Activated CD4-positive, alpha-beta memory T cell treated with anti-CD3 and anti-CD28 coated beads, Interleukin-2, amount 10 ng/mL, durations not matched to agents 7 days and 5 days (primary cell): Measurements from ENCODE around the gene PLD1. TPM values are rescaled to one million over a fixed set of nuclear protein-coding genes. Genes with fewer than 3 reads are reported as not detected.
"Not testable (repeated sequence)": the region's sequence is repeated elsewhere in the genome, so short reads cannot be mapped to it uniquely, and the experiment has no call there.

ENCODE experiments used
- CTCF ChIA-PET: fragments of 350-600 bp; sonication (Branson Sonifier 250); formaldehyde crosslinking; loops from one replicate; lab custom pipeline; 2021; ENCODE audit warnings: antibody characterized with exemption, inconsistent platforms; lab: Charles Lee
- POLR2A ChIA-PET: fragments of 350-600 bp; sonication (Branson Sonifier 250); formaldehyde crosslinking; loops from one replicate; lab custom pipeline; 2021; ENCODE audit warnings: antibody characterized with exemption; lab: Charles Lee
- DNase-seq: peaks from one replicate; pipeline ENCODE4 v3.0.0-alpha.2; 2020
- H3K27ac Mint-ChIP-seq: one replicate; pipeline ENCODE4 v1.8.0; 2021; ENCODE audit warnings: mild to moderate bottlenecking, mixed read lengths
- H3K27me3 Mint-ChIP-seq: one replicate; pipeline ENCODE4 v1.8.0; 2021; ENCODE audit warnings: mixed read lengths
- H3K36me3 Mint-ChIP-seq: one replicate; pipeline ENCODE4 v1.8.0; 2021; ENCODE audit warnings: low read depth, mixed read lengths
- H3K4me1 Mint-ChIP-seq: one replicate; pipeline ENCODE4 v1.8.0; 2021; ENCODE audit warnings: mixed read lengths
- H3K4me3 Mint-ChIP-seq: one replicate; pipeline ENCODE4 v1.8.0; 2021; ENCODE audit warnings: mild to moderate bottlenecking, mixed read lengths
- H3K9me3 Mint-ChIP-seq: one replicate; pipeline ENCODE4 v1.8.0; 2021; ENCODE audit warnings: mixed read lengths
- total RNA-seq, 2 experiments: library from RNA; stranded (reverse); gene quantifications; one replicate each; pipeline ENCODE4 v1.2.3, GENCODE V29; 2021

Gene PLD1
- total RNA-seq, 2 experiments from 2014 or later = 3.1 to 4.1 TPM

GRCh38 chr3:171563298-171563697 lies 247.0 kb downstream of the PLD1 start:
- Mint-ChIP-seq H3K27me3 (no peaks in the 10 kb centered on the region), H3K36me3 (peaks cover 11% of the 10 kb centered on the region), H3K4me3 (no peak overlapping the region), H3K9me3 (peaks cover 4% of the 10 kb centered on the region), H3K4me1 (peaks cover 45% of the 10 kb centered on the region), H3K27ac (peak overlapping the region; percentile 16)
- CTCF ChIA-PET = interaction anchor here (0.6 to 1.9 kb wide), 3 partner anchors 25 to 400 kb away, joined by 3 to 6 read pairs (median 5); no protein-coding TSS in a partner anchor
- POLR2A ChIA-PET = interaction anchor here (0.6 kb wide), 1 partner anchor 367 kb away, joined by 3 read pairs; no protein-coding TSS in a partner anchor
- DNase-seq = no peak

- H3K27ac Mint-ChIP-seq = peak overlapping the region; percentile 93
- CTCF ChIA-PET = interaction anchor here (0.6 to 1.9 kb wide), 4 partner anchors 14 to 1105 kb away, joined by 3 to 6 read pairs (median 3); no protein-coding TSS in a partner anchor
- not testable (repeated sequence) for H3K27me3 Mint-ChIP-seq, DNase-seq, H3K9me3 Mint-ChIP-seq, H3K4me3 Mint-ChIP-seq
- H3K4me1 Mint-ChIP-seq = peaks cover 49% of the 10 kb centered on the region
- peaks cover 11% of the 10 kb centered on the region for H3K36me3 Mint-ChIP-seq
- POLR2A ChIA-PET = interaction anchor here (0.7 to 1.2 kb wide), 2 partner anchors 15 to 102 kb away, joined by 3 to 4 read pairs; no protein-coding TSS in a partner anchor
Observed at GRCh38 chr3:171562459-171562858, 247.8 kb downstream of the PLD1 start.

GRCh38 chr3:171561596-171562323 lies 248.5 kb downstream of the PLD1 start:
- Mint-ChIP-seq H3K4me1 (peaks cover 49% of the 10 kb centered on the region), H3K4me3 (peak overlapping the region; percentile 28), H3K36me3 (peaks cover 11% of the 10 kb centered on the region), H3K9me3 (peaks cover 4% of the 10 kb centered on the region), H3K27me3 (no peaks in the 10 kb centered on the region), H3K27ac (peak overlapping the region; percentile 93)
- CTCF ChIA-PET = interaction anchor here (0.6 to 1.9 kb wide), 5 partner anchors 13 to 1105 kb away, joined by 3 to 6 read pairs (median 3); no protein-coding TSS in a partner anchor
- DNase-seq = no peak
- POLR2A ChIA-PET = interaction anchor here (0.7 to 1.2 kb wide), 2 partner anchors 14 to 101 kb away, joined by 3 to 4 read pairs; no protein-coding TSS in a partner anchor

- no peak overlapping the region for H3K4me3 Mint-ChIP-seq
- POLR2A ChIA-PET = no interaction called here
- peaks cover 11% of the 10 kb centered on the region for H3K36me3 Mint-ChIP-seq
- H3K27me3 Mint-ChIP-seq = no peaks in the 10 kb centered on the region
- CTCF ChIA-PET = no interaction called here
- DNase-seq = no peak
- no peak overlapping the region for H3K27ac Mint-ChIP-seq
- peaks cover 52% of the 10 kb centered on the region for H3K4me1 Mint-ChIP-seq
- H3K9me3 Mint-ChIP-seq = peaks cover 4% of the 10 kb centered on the region
Observed at GRCh38 chr3:171559586-171559985, 250.7 kb downstream of the PLD1 start.

- ChIA-PET POLR2A (no interaction called here), CTCF (interaction anchor here (1.1 kb wide), 1 partner anchor 8 kb away, joined by 3 read pairs; no protein-coding TSS in a partner anchor)
- DNase-seq = no peak
- no peak overlapping the region for H3K4me3 Mint-ChIP-seq
- no peak overlapping the region for H3K27ac Mint-ChIP-seq
- peaks cover 11% of the 10 kb centered on the region for H3K36me3 Mint-ChIP-seq
- peaks cover 46% of the 10 kb centered on the region for H3K4me1 Mint-ChIP-seq
- H3K27me3 Mint-ChIP-seq = no peaks in the 10 kb centered on the region
- H3K9me3 Mint-ChIP-seq = peaks cover 6% of the 10 kb centered on the region
Observed at GRCh38 chr3:171558188-171558696, 252.0 kb downstream of the PLD1 start.

GRCh38 chr3:171557173-171557572 lies 253.1 kb downstream of the PLD1 start:
- H3K4me3 Mint-ChIP-seq = no peak overlapping the region
- H3K4me1 Mint-ChIP-seq = peaks cover 39% of the 10 kb centered on the region
- H3K27me3 Mint-ChIP-seq = no peaks in the 10 kb centered on the region
- ChIA-PET POLR2A (no interaction called here), CTCF (interaction anchor here (1.1 kb wide), 1 partner anchor 10 kb away, joined by 3 read pairs; no protein-coding TSS in a partner anchor)
- peaks cover 6% of the 10 kb centered on the region for H3K9me3 Mint-ChIP-seq
- no peak overlapping the region for H3K27ac Mint-ChIP-seq
- DNase-seq = no peak
- H3K36me3 Mint-ChIP-seq = peaks cover 10% of the 10 kb centered on the region

GRCh38 chr3:171556574-171557145 lies 253.6 kb downstream of the PLD1 start:
- peaks cover 34% of the 10 kb centered on the region for H3K4me1 Mint-ChIP-seq
- POLR2A ChIA-PET = no interaction called here
- peaks cover 6% of the 10 kb centered on the region for H3K9me3 Mint-ChIP-seq
- peaks cover 8% of the 10 kb centered on the region for H3K36me3 Mint-ChIP-seq
- CTCF ChIA-PET = no interaction called here
- H3K4me3 Mint-ChIP-seq = no peak overlapping the region
- H3K27ac Mint-ChIP-seq = no peak overlapping the region
- H3K27me3 Mint-ChIP-seq = no peaks in the 10 kb centered on the region
- DNase-seq = no peak

GRCh38 chr3:171556148-171556547 lies 254.1 kb downstream of the PLD1 start:
- no peak overlapping the region for H3K27ac Mint-ChIP-seq
- POLR2A ChIA-PET = no interaction called here
- H3K36me3 Mint-ChIP-seq = peaks cover 3% of the 10 kb centered on the region
- CTCF ChIA-PET = no interaction called here
- DNase-seq = no peak
- H3K4me1 Mint-ChIP-seq = peaks cover 28% of the 10 kb centered on the region
- H3K9me3 Mint-ChIP-seq = peaks cover 4% of the 10 kb centered on the region
- no peak overlapping the region for H3K4me3 Mint-ChIP-seq
- H3K27me3 Mint-ChIP-seq = no peaks in the 10 kb centered on the region

GRCh38 chr3:171553086-171553485 lies 257.2 kb downstream of the PLD1 start:
- H3K36me3 Mint-ChIP-seq = no peaks in the 10 kb centered on the region
- H3K4me1 Mint-ChIP-seq = peaks cover 12% of the 10 kb centered on the region
- H3K27ac Mint-ChIP-seq = no peak overlapping the region
- H3K9me3 Mint-ChIP-seq = peaks cover 2% of the 10 kb centered on the region
- H3K4me3 Mint-ChIP-seq = no peak overlapping the region
- ChIA-PET CTCF (no interaction called here), POLR2A (no interaction called here)
- no peaks in the 10 kb centered on the region for H3K27me3 Mint-ChIP-seq
- DNase-seq = no peak

GRCh38 chr3:171552531-171552930 lies 257.8 kb downstream of the PLD1 start:
- DNase-seq = no peak
- Mint-ChIP-seq H3K4me1 (peaks cover 9% of the 10 kb centered on the region), H3K36me3 (no peaks in the 10 kb centered on the region), H3K27ac (no peak overlapping the region), H3K9me3 (peaks cover 2% of the 10 kb centered on the region), H3K27me3 (no peaks in the 10 kb centered on the region), H3K4me3 (no peak overlapping the region)
- CTCF ChIA-PET = no interaction called here
- POLR2A ChIA-PET = no interaction called here

GRCh38 chr3:171551296-171551695 lies 259.0 kb downstream of the PLD1 start:
- CTCF ChIA-PET = interaction anchor here (1.3 to 1.5 kb wide), 2 partner anchors 11 to 15 kb away, joined by 3 to 4 read pairs; no protein-coding TSS in a partner anchor
- DNase-seq = no peak
- Mint-ChIP-seq H3K36me3 (no peaks in the 10 kb centered on the region), H3K4me3 (no peak overlapping the region), H3K9me3 (peaks cover 2% of the 10 kb centered on the region), H3K27ac (no peak overlapping the region), H3K4me1 (peaks cover 5% of the 10 kb centered on the region), H3K27me3 (no peaks in the 10 kb centered on the region)
- POLR2A ChIA-PET = no interaction called here
